CD4-positive, alpha-beta T cell treated with Interleukin-12 subunit alpha and Interleukin-12 subunit beta, for 1 hour (primary cell): Measurements from ENCODE around the gene C1QL4.
A peak's percentile ranks its signal among the peaks of the same experiment; 100 is the strongest.
"Not testable (repeated sequence)": the region's sequence is repeated elsewhere in the genome, so short reads cannot be mapped to it uniquely, and the experiment has no call there.

ENCODE experiments used
- DNase-seq: peaks from one replicate; pipeline ENCODE4 v3.0.0-alpha.2; 2020

C1QL4 gene

GRCh38 chr12:49297695-49298060, 39.3 kb downstream of the C1QL4 start:
- DNase-seq = no peak

GRCh38 chr12:49296836-49297694, 39.9 kb downstream of the C1QL4 start:
- peak; percentile 35 for DNase-seq

GRCh38 chr12:49296034-49296835, 40.8 kb downstream of the C1QL4 start:
- peak; percentile 71 for DNase-seq

GRCh38 chr12:49295082-49295936, 41.7 kb downstream of the C1QL4 start, which contains the start of gene PRPH:
TSS of gene PRPH (plus strand) at chr12:49295147. CDS start at chr12:49295201, 54 bp downstream.
- no peak for DNase-seq

- DNase-seq = no peak
Measured at GRCh38 chr12:49294804-49295081, 42.2 kb downstream of the C1QL4 start.

GRCh38 chr12:49294086-49294803, 42.7 kb downstream of the C1QL4 start:
- DNase-seq = no peak

- no peak for DNase-seq
Measured at GRCh38 chr12:49293056-49293956, 43.7 kb downstream of the C1QL4 start.

GRCh38 chr12:49292729-49293055, 44.3 kb downstream of the C1QL4 start:
- DNase-seq = no peak

GRCh38 chr12:49288922-49289555, 47.9 kb downstream of the C1QL4 start:
- DNase-seq = no peak

GRCh38 chr12:49288412-49288853, 48.6 kb downstream of the C1QL4 start:
- DNase-seq = peak; percentile 79

- DNase-seq = no peak
Measured at GRCh38 chr12:49287876-49288275, 49.1 kb downstream of the C1QL4 start.

GRCh38 chr12:49284672-49285071, 52.3 kb downstream of the C1QL4 start:
- DNase-seq = no peak

- no peak for DNase-seq
Measured at GRCh38 chr12:49283541-49284429, 53.2 kb downstream of the C1QL4 start.

- not testable (repeated sequence) for DNase-seq
Measured at GRCh38 chr12:49282740-49283375, 54.1 kb downstream of the C1QL4 start.
